ENCODE measurements around the gene IRGQ. TPM values are rescaled to one million over a fixed set of nuclear protein-coding genes. Genes with fewer than 3 reads are reported as not detected.
"Not testable (repeated sequence)": the region's sequence is repeated elsewhere in the genome, so short reads cannot be mapped to it uniquely, and the experiment has no call there.

Gene IRGQ
- total and polyA plus RNA-seq, 5 donors: 9.4 to 29.2 (median 23.4) TPM

DNA sequence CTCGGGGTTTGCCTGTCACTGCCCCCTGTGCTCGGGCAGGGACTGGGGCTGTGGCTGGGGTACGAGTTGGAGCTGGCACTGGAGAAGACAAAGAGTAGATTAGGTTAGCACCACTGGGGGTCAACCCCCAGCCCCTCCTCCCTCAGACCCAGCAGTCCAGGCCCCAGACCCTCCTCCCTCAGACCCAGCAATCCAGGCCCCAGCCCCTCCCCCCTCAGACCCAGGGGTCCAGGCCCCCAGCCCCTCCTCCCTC lies 43.8 kb downstream of the IRGQ start:
- no peak for DNase-seq
- no peak overlapping the region for H3K4me3 ChIP-seq (ENCODE audit: low read length)
- ATAC-seq: no peak
- 77% methylated on average over 3 of the region's 3 CpGs for WGBS
- H3K27me3 ChIP-seq (ENCODE audit: control insufficient read depth, insufficient read depth): no peaks in the 10 kb centered on the region
- no peaks in the 10 kb centered on the region for H3K4me1 ChIP-seq (ENCODE audit: control insufficient read depth, insufficient read depth, low read length)
- intact Hi-C loops (cut with DNase I): loop anchor here in 1 of 4 donors (10.0 kb wide), 1 partner anchor 103 kb away; no protein-coding TSS in a partner anchor
- H3K27ac ChIP-seq (ENCODE audit: low read length): no peak overlapping the region
- H3K9me3 ChIP-seq (ENCODE audit: control insufficient read depth, low read length): no peaks in the 10 kb centered on the region

DNA sequence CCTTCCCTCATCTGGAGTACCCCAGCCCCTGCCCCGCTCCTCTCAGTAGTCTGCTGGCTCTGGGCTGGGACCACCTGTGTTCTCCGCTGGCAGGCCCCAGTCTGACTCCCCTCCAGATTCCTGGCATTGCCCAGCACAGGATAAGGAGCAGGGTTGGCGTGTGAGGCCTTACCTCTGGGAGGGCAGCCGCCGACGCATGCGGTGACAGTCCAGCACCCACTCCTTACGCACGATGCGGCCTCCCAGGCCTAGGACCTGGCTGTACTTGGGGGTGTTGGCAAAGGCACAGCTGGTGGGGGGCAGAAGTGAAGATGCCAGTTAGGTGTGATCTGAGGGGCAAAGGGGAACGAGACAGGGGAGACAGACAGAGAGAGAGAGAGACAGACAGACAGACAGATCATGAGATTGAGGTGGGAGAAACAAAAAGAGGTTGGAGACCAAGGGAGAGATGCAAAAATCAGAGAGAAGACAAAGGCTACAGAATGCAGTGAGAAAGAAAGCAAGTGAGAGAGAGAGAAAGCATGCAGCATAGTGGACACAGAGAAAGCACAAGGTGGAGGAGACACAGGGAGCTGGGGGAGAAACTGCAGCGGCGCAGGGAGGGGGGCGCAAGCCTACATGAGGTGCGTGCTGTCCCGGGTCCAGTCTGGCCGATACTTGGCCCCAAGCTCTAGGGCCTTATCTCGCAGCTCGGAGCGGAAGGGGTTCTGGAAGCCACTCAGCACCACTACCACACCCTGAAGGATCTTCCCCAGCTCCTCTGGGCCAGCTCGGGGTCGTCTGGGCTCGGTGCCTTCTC lies 44.3 kb downstream of the IRGQ start:
- intact Hi-C loops (cut with DNase I): loop anchor here in 1 of 4 donors (10.0 kb wide), 1 partner anchor 103 kb away; no protein-coding TSS in a partner anchor
- Histone ChIP-seq H3K27me3 (ENCODE audit: control insufficient read depth, insufficient read depth) (no peaks in the 10 kb centered on the region), H3K27ac (ENCODE audit: low read length) (no peak overlapping the region), H3K4me1 (ENCODE audit: control insufficient read depth, insufficient read depth, low read length) (no peaks in the 10 kb centered on the region), H3K4me3 (ENCODE audit: low read length) (no peak overlapping the region), H3K9me3 (ENCODE audit: control insufficient read depth, low read length) (no peaks in the 10 kb centered on the region)
- ATAC-seq (no peak), DNase-seq (no peak)
- WGBS: 86% methylated on average over 23 of the region's 23 CpGs

DNA sequence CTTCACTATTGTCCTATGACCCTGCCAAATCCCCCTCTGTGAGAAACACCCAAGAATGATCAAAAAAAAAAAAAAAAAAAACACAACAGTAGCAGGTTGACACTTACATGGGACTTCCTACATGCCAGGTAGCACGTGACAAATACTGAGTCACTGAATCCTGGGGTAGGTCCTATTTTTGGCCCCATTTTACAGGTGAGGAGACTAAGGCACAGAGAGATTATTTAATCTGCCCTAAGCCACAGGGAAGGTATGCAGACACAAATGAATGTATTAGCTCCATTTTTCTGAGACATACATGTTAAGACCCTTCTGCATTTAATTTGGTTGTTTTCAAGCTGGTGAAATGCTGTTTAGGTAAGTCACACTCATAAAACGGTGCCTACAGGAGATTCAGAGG lies 47.2 kb downstream of the IRGQ start:
- Histone ChIP-seq H3K27me3 (ENCODE audit: control insufficient read depth, insufficient read depth) (no peaks in the 10 kb centered on the region), H3K4me3 (ENCODE audit: low read length) (no peak overlapping the region), H3K27ac (ENCODE audit: low read length) (no peak overlapping the region), H3K4me1 (ENCODE audit: control insufficient read depth, insufficient read depth, low read length) (no peaks in the 10 kb centered on the region), H3K9me3 (ENCODE audit: control insufficient read depth, low read length) (no peaks in the 10 kb centered on the region)
- intact Hi-C loops (cut with DNase I): no loop called here
- DNase-seq: no peak
- ATAC-seq: no peak
- 88% methylated on average over 2 of the region's 2 CpGs for WGBS

DNA sequence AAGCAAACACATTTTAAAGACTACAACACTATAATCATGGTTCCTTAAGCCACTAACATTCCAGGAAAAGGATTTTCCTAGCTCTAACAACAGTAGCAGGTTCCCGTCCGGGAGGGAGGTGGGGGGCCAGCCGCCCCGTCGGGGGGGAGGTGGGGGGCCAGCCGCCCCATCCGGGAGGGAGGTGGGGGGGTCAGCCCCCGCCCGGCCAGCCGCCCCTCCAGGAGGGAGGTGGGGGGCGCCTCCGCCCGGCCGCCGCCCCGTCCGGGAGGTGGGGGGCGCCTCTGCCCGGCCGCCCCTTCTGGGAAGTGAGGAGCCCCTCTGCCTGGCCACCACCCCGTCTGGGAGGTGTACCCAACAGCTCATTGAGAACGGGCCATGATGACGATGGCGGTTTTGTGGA lies 48.0 kb downstream of the IRGQ start:
- ATAC-seq; H3K4me1 ChIP-seq (ENCODE audit: control insufficient read depth, insufficient read depth, low read length); H3K27me3 ChIP-seq (ENCODE audit: control insufficient read depth, insufficient read depth); H3K27ac ChIP-seq (ENCODE audit: low read length); DNase-seq; intact Hi-C loops (cut with DNase I); H3K9me3 ChIP-seq (ENCODE audit: control insufficient read depth, low read length); H3K4me3 ChIP-seq (ENCODE audit: low read length): not testable (repeated sequence)
- WGBS: 91% methylated on average over 20 of the region's 24 CpGs

DNA sequence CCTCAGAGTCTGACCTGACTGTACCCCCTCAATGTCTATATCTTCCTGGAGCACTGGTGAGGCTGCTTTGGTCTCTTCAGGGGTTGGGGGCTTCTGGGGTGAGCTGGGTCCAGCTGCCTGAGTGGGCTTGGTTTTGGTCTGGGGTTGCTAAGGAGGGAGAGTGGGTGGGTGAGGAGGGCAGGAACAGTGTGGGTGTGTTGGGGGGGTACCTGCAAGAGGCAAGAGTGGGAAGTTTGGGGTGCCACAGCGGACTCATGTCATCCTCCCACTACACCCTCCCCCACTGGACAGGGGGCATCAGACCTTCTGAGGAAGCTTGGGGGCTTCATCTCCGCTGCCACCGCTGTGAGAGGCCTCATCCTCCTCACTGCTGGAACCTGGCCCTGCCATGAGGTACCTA lies 49.4 kb downstream of the IRGQ start:
- H3K4me1 ChIP-seq (ENCODE audit: control insufficient read depth, insufficient read depth, low read length): no peaks in the 10 kb centered on the region
- no peak overlapping the region for H3K4me3 ChIP-seq (ENCODE audit: low read length)
- ATAC-seq (peak in 1 of 2 donors; percentile 20), DNase-seq (no peak)
- 99% methylated on average over 3 of the region's 3 CpGs for WGBS
- H3K27ac ChIP-seq (ENCODE audit: low read length): no peak overlapping the region
- intact Hi-C loops (cut with DNase I): no loop called here
- H3K9me3 ChIP-seq (ENCODE audit: control insufficient read depth, low read length): no peaks in the 10 kb centered on the region
- H3K27me3 ChIP-seq (ENCODE audit: control insufficient read depth, insufficient read depth): no peaks in the 10 kb centered on the region

DNA sequence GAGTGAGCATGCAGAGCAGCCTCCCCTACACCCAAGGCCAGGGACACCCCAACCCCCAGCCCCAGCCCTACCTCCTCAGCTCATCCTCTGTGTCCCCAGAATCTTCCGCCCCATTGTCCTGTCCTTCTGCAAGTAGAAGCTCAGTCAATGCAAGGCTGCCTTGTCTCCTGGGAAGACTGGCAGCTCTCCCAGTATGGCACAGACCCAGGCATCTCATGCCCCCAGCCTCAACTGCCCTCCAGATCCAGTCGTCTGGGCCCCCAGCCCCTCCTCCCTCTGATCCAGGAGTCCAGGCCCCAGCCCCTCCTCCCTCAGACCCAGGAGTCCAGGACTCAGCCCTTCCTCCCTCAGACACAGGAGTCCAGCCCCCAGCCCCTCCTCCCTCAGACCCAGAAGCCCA lies 50.0 kb downstream of the IRGQ start:
- H3K4me3 ChIP-seq (ENCODE audit: low read length): no peak overlapping the region
- no peaks in the 10 kb centered on the region for H3K27me3 ChIP-seq (ENCODE audit: control insufficient read depth, insufficient read depth)
- intact Hi-C loops (cut with DNase I): no loop called here
- 73% methylated on average over 2 of the region's 2 CpGs for WGBS
- no peak overlapping the region for H3K27ac ChIP-seq (ENCODE audit: low read length)
- H3K9me3 ChIP-seq (ENCODE audit: control insufficient read depth, low read length): no peaks in the 10 kb centered on the region
- DNase-seq (no peak), ATAC-seq (no peak)
- no peaks in the 10 kb centered on the region for H3K4me1 ChIP-seq (ENCODE audit: control insufficient read depth, insufficient read depth, low read length)

DNA sequence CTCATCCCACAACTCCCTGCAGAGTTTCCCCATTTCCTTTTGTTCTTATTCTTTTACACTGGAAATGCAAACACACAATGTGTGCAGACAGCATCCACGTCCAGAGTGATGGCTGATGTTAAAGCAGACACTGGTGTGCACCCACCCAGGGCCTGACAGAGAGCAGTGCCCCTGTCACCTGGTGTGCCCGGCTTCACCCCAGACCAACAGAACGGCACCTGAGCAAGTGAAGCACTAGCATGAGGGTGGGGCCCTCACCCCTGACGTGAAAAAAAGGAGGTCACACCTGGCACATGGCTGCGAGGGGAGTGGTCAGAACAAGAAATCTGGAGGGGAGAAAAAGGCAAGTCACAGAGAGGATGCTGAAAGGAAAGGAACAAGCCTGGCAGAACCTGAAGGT lies 50.7 kb downstream of the IRGQ start:
- Histone ChIP-seq H3K4me1 (ENCODE audit: control insufficient read depth, insufficient read depth, low read length) (no peaks in the 10 kb centered on the region), H3K9me3 (ENCODE audit: control insufficient read depth, low read length) (no peaks in the 10 kb centered on the region), H3K4me3 (ENCODE audit: low read length) (no peak overlapping the region), H3K27ac (ENCODE audit: low read length) (no peak overlapping the region), H3K27me3 (ENCODE audit: control insufficient read depth, insufficient read depth) (no peaks in the 10 kb centered on the region)
- 91% methylated on average over 5 of the region's 5 CpGs for WGBS
- ATAC-seq (no peak), DNase-seq (no peak)
- intact Hi-C loops (cut with DNase I): no loop called here

DNA sequence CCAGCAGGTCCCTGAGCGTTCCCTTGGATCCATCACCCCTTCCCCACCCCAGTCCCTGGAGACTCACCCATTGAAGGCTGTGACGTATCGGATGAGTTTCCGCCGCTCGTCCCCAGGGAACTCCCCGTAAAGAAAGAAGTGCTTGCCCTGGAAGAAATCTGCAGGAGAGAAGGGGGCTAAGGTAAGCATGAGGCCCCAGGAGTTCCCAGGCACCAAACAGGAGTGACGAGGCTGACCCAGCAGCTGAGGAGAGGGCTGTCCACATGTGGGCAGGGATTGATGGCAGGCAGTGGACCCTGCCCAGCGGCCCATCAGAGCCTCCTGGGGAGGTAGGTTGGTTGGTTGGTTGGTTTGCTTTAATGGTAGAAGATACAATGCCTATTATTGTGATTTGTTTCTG lies 51.9 kb downstream of the IRGQ start:
- H3K4me1 ChIP-seq (ENCODE audit: control insufficient read depth, insufficient read depth, low read length): no peaks in the 10 kb centered on the region
- H3K4me3 ChIP-seq (ENCODE audit: low read length): no peak overlapping the region
- H3K27ac ChIP-seq (ENCODE audit: low read length): no peak overlapping the region
- intact Hi-C loops (cut with DNase I): no loop called here
- no peaks in the 10 kb centered on the region for H3K27me3 ChIP-seq (ENCODE audit: control insufficient read depth, insufficient read depth)
- DNase-seq: no peak
- H3K9me3 ChIP-seq (ENCODE audit: control insufficient read depth, low read length): no peaks in the 10 kb centered on the region
- no peak for ATAC-seq
- WGBS: 97% methylated on average over 9 of the region's 9 CpGs

DNA sequence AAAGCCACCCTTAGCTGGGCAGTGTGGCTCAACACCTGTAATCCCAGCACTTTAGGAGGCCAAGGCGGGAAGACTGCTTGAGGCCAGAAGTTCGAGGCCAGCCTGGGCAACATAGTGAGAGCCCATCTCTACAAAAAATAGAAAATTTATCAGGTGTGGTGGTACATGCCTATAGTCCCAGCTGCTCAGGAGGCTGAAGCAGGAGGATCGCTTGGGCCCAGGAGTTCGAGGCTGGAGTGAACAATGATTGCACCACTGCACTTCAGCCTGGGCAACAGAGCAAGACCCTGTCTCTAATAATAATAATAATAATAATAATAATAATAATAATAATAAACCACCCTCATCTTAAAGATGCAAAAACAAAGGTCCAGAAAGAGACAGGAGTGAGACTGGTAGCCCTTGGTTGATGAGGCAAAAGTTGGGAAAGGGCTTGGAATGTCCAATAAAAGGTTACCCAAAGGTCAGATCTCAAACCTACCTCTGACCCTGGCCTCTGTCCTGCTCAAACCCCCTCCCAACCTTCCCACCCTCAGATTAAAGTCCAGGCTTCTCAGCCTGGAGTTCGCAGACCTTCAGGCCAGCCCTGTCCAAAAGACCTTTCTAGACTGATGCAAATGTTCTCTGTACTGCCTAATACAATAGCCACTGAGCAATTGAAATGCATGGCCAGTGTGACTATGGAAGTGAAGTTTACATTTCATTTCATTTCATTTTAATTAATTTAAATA lies 53.8 kb downstream of the IRGQ start:
- H3K9me3 ChIP-seq (ENCODE audit: control insufficient read depth, low read length): no peaks in the 10 kb centered on the region
- no peak overlapping the region for H3K27ac ChIP-seq (ENCODE audit: low read length)
- intact Hi-C loops (cut with DNase I): no loop called here
- H3K27me3 ChIP-seq (ENCODE audit: control insufficient read depth, insufficient read depth): no peaks in the 10 kb centered on the region
- no peak overlapping the region for H3K4me3 ChIP-seq (ENCODE audit: low read length)
- WGBS: 98% methylated on average over 5 of the region's 5 CpGs
- no peaks in the 10 kb centered on the region for H3K4me1 ChIP-seq (ENCODE audit: control insufficient read depth, insufficient read depth, low read length)
- ATAC-seq (no peak), DNase-seq (no peak)

DNA sequence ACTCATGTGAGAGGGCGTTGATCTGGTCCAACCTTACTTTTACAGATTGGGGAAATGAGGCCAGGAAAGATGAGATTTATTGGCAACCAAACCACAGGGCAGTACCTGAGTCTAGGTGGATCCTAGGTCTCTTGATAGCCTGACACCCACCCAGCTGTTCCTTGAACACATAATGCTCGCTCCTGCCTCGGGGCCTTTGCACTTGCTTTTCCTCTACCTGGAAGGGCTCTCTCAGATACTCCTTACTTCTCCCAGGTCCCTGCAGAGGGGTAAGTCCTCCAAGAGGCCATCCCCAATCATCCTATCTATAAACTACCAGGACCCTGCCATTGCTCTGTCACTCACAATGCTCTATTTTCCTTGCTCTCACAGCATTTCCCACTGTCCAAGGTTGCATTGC lies 55.6 kb downstream of the IRGQ start:
- H3K9me3 ChIP-seq (ENCODE audit: control insufficient read depth, low read length): no peaks in the 10 kb centered on the region
- no peak for DNase-seq
- H3K4me1 ChIP-seq (ENCODE audit: control insufficient read depth, insufficient read depth, low read length): no peaks in the 10 kb centered on the region
- H3K27me3 ChIP-seq (ENCODE audit: control insufficient read depth, insufficient read depth): no peaks in the 10 kb centered on the region
- intact Hi-C loops (cut with DNase I): no loop called here
- 97% methylated on average over 3 of the region's 3 CpGs for WGBS
- no peak for ATAC-seq
- H3K4me3 ChIP-seq (ENCODE audit: low read length): no peak overlapping the region
- H3K27ac ChIP-seq (ENCODE audit: low read length): no peak overlapping the region

DNA sequence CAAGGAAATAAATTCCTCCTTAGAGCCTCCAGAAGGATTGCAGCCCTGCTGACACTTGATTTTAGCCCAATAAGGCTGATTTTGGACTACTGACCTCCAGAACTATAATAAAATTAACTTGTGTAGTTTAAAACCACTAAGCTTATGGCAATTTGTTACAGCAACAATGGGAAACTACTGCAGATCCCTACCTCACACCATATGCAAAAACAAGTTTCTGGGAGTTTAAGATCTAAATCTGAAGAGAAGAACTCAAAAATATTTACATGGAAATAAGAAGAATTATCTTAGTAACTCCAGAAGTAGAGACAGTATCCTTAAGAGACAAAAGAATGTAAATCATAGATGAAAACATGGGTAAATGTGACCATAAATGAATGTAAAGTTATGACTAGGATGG lies 57.0 kb downstream of the IRGQ start:
- Histone ChIP-seq H3K27me3 (ENCODE audit: control insufficient read depth, insufficient read depth) (no peaks in the 10 kb centered on the region), H3K4me3 (ENCODE audit: low read length) (no peak overlapping the region), H3K9me3 (ENCODE audit: control insufficient read depth, low read length) (no peaks in the 10 kb centered on the region), H3K27ac (ENCODE audit: low read length) (no peak overlapping the region), H3K4me1 (ENCODE audit: control insufficient read depth, insufficient read depth, low read length) (no peaks in the 10 kb centered on the region)
- intact Hi-C loops (cut with DNase I): loop anchor here in 2 of 4 donors (5.0 kb wide), 2 partner anchors 113 to 118 kb away; no protein-coding TSS in a partner anchor
- DNase-seq: no peak
- no peak for ATAC-seq
